ENCODE data around the gene ST7L.

Gene ST7L

GRCh38 chr1:112544011-112544688, 74.8 kb downstream of the ST7L start:
- DNase-seq: no peak

DNA sequence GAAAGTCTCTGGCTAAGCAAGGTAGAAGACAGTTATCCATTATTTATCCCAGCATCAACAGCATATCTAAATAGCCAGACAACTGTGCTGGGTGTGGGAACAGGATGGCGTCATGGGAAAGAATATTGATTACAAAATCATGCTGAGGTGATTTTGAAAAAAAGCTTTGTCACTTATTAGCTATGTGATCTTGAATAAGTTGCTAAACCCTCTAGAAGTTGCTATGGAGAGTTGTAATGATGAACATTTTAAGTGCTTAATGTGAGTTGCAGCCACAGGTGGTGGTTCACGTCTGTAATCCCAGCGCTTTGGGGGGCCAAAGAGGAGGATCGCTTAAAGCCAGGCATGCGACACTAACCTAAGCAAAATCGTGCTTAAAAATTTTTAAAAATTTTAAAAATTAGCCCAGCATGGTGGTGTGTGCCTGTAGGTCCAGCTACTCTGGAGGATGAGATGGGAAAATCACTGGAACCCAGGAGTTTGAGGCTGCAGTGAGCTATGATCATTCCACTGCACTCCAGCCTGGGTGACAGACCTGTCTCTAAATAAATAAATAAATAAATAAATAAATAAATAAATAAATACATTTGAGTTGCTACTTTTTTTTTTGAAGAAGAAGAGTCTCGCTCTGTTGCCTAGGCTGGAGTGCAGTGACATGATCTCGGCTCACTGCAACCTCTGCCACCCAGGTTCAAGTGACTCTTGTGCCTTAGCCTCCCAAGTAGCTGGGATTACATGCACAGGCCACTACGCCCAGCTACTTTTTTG, 76.6 kb downstream of the ST7L start:
- no peak for DNase-seq

DNA sequence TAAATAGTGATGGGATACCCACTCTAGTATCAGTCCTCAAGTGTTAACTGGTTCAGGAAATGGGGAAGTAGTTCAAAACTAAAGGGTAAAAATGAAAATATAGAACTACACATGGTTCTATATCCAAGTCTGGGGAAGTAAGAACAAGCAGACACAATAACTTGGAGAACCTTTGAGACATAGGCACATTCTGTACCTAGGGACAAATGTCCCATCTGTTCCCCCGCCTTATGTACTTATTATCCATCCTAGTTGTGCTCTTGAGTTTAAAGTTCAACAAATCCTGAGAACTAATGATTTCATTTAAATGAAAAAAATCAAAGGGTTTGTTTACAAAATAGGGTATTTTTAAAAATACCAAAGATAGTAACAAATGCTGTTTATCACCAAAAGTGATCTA, 77.6 kb downstream of the ST7L start:
- no peak for DNase-seq

DNA sequence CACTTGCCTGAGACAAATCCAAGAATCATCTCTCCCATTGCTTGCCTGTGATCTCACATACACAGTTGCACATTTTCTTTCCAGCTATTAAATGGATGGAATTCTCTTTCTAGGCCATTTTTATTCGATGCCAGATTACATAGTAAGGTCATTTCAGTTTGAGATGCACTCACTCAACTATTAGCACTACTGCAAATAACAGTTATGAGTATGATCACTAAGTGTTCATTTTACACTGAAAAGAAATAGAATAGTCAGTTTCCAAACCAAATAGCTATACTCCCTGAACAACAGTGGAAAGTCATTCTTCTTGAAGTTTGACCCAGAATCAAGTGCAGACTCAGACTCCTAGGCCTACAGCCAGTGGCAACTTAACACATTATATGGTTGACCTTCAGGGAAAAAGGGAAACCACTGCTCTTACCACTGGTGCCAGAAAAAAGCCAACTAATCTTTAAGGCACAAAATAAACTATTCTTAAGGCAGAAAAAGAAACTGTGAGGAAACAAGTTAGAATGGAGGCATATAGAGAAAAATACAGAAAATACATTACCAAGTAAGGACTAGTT, 78.6 kb downstream of the ST7L start:
- no peak for DNase-seq

DNA sequence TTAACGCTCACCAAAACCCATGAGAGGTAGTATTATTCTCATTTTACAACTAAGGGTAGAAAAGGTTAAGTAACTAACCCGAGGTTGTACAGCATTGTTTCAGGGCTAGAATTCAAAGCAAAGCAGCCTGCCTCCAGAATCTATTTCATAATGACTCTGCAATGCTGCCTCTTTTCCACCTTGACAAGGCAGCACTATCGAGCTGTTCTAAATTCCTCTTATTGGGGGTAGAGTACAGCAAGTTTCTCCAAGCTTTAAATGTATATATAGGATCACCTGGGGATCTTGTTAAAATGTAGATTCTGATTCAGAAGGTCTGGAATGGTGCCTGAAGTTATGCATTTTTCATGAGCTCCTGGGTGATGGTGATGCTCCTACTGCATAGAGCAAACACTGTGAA, 80.1 kb downstream of the ST7L start:
- no peak for DNase-seq

DNA sequence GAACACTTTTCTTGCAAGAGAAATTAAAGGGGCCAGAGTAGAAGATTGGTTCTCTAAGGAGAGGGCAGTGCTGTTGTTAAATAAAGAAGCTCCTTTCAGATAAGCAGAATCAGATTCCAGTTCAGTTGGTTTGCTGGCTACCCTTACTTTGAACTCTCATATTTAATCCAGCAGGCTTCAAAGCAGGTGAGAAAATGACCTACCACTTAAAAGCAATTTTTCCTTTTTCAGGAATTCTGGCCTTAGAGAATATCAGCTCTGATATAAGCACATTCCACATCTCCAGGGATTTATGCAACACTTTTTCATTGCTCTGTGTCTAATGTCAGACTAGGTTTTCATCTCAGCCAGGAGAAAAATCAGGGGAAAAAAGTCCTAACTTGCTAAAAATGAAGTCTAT, 81.5 kb downstream of the ST7L start:
- DNase-seq: no peak

DNA sequence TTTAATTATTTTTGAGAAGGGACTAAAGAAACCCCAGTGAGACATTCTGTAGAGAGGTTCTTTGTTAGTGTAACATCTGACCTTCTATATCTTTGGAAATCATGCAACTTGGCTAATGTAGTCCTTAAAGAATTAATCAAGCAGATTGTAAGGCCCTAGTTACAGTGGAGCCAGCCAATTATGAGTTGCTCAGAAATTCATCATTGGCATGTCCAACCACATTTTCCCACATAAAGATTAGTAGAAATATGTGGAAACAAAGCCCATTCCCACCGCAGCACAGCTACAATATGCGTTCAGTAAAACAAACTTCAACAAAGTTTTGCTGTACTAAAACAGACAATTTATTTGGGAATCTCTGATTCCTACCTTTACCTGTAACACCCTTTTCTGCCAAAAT, 82.4 kb downstream of the ST7L start:
- no peak for DNase-seq

DNA sequence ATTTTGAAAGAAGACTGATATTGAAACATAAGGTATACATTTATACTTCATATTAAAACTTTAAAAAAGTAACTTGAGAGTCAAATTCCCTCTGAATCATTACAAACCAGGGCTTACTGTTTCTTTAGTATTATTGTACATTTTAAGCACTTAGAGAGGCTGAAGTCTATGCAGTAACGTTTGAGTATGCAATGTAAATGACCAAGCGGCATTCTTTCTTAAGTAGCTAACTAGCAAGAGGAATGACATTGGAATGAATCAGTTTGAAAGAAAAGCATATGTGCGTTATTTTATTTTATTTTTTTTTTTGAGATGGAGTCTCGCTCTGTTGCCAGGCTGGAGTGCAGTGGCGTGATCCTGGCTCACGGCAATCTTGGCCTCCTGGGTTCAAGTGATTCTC, 85.9 kb downstream of the ST7L start:
- no peak for DNase-seq

DNA sequence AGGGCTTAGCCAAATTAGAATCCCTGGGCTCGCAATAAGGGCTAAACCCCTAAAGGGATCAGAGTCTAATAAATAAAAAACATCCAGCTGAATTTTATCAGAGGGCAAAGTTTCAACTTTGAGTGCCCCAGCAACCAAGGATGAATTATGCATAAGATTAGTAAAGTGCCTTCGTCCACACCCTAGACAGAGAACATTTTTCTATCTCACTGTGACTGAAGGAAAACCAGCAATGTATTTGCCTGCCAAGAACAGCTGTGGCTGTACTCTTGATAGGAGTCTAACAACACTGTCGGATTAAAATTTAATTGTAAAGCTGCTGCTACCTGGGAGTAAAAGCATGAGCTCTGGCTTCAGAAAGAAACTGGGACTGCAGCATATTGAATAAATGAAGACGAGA, 86.9 kb downstream of the ST7L start:
- DNase-seq: no peak

DNA sequence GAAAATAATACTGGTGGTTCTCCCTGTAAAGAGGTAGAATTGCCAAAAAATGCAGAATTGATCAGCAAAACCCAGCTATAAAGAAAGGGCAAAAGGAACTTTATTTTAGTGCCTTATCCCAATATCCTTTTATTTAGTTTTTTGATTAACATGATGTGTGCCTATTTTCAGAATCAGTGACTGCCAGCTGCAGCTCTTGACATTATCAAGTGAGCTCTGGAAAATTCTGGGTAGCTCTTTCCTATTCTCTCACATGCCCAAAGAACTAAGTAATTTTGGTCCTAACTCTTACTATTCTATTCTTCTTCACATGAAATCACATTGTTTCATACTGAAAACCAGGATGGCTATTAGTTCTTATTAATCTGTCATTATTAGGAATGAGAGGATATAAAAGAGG, 88.1 kb downstream of the ST7L start:
- DNase-seq: no peak

GRCh38 chr1:112529301-112529700, 89.6 kb downstream of the ST7L start:
- DNase-seq: no peak

DNA sequence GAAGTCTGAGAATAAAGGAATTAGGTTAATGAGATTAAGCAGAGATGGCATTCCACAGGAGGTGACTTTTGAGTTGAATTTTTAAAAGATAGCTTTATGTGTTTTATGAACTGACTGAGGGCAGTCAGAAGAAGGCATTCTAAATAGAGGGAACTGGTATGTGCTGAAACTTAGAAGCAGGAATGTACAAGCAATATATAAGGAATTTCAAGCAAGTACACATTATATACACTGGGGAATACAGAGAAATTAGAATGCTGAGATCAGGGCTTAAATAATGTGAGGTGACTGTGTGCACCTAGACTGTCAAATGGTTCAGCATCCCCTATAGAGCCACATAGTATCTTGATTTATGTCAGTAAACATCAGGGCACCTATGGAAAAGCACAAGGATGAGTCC, 90.9 kb downstream of the ST7L start:
- no peak for DNase-seq

DNA sequence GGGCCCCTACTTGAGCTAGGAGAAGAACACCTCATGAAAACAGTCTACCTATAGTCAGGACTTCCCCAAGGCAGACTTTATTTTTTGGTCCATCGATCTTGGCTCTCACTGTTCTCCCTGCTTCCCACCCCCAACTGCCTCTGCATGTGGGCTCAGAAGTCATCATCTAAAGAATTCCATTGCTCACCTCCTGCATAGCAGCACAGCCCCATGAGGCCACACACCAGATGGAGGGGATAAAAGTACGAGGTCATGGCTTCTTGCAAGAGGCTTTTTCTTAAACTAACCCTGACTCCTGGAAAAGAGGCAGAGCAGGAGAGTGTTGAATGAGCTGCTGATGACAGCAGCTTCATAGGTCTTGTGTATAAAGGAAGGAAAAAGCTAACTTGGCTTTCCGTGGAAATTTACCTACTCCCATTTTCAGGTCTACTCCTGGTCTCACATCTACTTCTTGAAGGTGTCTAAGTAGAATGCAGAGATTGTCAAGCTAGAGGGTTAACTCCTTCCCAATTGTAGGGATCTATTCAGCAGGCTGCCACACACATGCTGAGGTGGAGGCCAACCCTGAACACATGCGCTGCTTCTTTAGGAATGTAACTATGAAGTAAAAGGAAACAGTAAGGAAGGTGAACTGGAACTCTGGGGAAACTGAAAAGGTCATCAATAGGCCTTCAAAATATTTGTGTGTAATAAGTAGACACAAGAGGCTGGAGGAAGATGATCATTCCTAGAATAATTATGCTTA, 91.5 kb downstream of the ST7L start:
- no peak for DNase-seq

GRCh38 chr1:112524986-112525385, 94.0 kb downstream of the ST7L start:
- no peak for DNase-seq

DNA sequence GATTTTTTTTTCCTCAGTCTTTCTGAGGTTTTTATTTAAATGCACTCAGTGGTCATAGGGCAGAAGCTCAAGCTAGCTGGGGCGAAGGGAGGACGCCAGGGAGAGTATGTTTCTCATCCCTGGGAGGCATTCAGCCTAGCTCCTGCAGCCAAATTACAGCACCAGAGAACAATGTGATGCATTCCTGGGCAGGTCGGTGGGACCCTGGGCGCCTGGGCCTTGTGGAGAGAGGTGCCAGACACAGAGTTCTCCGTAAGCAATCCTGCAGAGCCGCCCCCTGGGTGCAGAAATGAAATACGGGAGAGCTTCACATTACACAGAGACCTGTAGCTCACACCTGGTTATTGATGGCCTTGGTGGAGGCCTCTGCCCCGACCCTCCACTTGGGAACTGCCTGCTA, 94.7 kb downstream of the ST7L start:
- DNase-seq: no peak

DNA sequence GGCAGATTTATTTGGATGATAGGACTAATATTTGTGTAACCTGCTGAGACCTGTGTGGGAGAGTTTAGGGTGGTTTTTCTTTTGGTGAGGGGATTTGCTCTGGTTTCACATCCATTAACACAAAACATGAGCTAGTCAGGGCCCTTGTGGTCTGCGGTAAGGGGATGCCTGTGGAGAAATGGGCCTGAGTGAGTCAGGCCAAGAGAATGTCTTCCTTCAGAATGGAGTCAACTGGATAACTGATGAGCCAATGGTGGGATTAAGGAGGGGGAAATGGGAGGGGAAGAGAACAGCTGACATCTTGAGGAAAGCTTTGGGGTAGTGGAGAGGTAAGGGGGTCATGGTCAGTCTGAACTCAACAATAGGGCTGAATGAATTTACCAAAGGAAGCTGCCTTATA, 96.3 kb downstream of the ST7L start:
- DNase-seq: no peak

GRCh38 chr1:112520166-112520565, 98.8 kb downstream of the ST7L start:
- no peak for DNase-seq

DNA sequence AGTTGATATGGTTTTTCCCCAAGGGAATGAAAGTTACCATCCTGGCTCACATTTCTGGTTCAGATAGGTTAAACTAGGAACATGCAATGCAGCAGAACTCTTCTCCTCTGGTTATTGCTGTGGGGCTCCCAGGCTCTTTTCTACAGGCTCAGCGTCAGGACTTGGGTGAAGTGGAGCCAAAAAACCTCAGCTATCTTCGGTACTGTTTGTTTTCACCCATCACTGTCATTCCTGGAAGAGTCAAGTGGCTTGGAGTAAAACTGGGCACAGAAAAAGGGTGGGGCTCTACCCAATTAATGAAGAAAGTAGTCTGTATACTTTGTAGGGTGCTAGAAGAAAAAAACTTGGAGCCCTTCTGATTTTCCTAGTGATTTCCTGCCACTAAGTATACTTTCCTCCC, 100.8 kb downstream of the ST7L start:
- no peak for DNase-seq

GRCh38 chr1:112517646-112518045, 101.3 kb downstream of the ST7L start:
- no peak for DNase-seq

GRCh38 chr1:112517231-112517630, 101.7 kb downstream of the ST7L start:
- no peak for DNase-seq

- DNase-seq: no peak
Measured at GRCh38 chr1:112516141-112516540, 102.8 kb downstream of the ST7L start.

GRCh38 chr1:112515311-112516009, 103.5 kb downstream of the ST7L start:
- DNase-seq: no peak

DNA sequence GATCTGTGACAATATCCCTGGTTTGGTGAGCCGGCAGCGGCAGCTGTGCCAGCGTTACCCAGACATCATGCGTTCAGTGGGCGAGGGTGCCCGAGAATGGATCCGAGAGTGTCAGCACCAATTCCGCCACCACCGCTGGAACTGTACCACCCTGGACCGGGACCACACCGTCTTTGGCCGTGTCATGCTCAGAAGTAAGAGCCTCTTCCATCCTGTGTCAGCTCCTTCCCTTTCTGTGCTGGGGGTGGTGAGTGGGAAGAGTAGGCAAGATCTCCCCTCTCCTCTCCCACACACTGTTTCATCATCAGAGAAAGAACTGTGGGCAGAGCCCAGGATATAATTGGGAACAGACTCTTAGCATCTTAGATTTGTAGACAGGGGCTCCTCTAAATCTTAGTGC, 104.0 kb downstream of the ST7L start:
- DNase-seq: no peak
